HCT116 (cell line): Measurements from ENCODE around the gene ASCC1. TPM values are rescaled to one million over a fixed set of nuclear protein-coding genes. Genes with fewer than 3 reads are reported as not detected.

Experiments used
- ATAC-seq: fragments of 200-7000 bp; cut with Tn5 transposase; 2 replicates; pipeline ENCODE4 v1.9.1; 2020; ENCODE audit warnings: mild to moderate bottlenecking, moderate library complexity
- BruUV-seq: library from RNA; stranded (reverse); fragments of 400-500 nt; replicated peaks from 2 replicates; lab custom pipeline; 2021; lab: Mats Ljungman, UMichigan
- CTCF ChIA-PET: fragments of 300-600 bp; sonication (Branson Sonifier 250); formaldehyde crosslinking; loops from one replicate; lab custom pipeline; 2021; ENCODE audit warnings: antibody characterized with exemption; lab: Charles Lee
- POLR2A ChIA-PET: fragments of 300-600, 350-600 bp; sonication (Branson Sonifier 250); formaldehyde crosslinking; loops from one replicate; lab custom pipeline; 2021; ENCODE audit warnings: antibody characterized with exemption; lab: Charles Lee
- RAD21 ChIA-PET, 2 experiments: fragments of 300-600 bp; sonication (Branson Sonifier 250); formaldehyde crosslinking; loops; one replicate each; lab custom pipeline; 2023; ENCODE audit warnings: low total read pairs in 2 of 2; ENCODE audit not compliant: uncharacterized antibody in 2 of 2, unreplicated experiment in 2 of 2, low non-redundant PET in 1 of 2; lab: Charles Lee
- DNase-seq: peaks from one replicate; pipeline ENCODE4 v3.0.0-alpha.2; 2010; ENCODE audit warnings: low read depth, low spot score
- H2AFZ ChIP-seq: fragments of 200-600 bp; shearing (Covaris generic), sonication (generic); 2 replicates; pipeline ENCODE4 v1.6.1; 2017; ENCODE audit warnings: low read depth, mixed run types, mixed read lengths, antibody characterized with exemption, low read length; ENCODE audit not compliant: poor library complexity, severe bottlenecking
- H3K27ac ChIP-seq: 2 replicates; pipeline ENCODE4 v1.5.1; 2012; ENCODE audit warnings: low read depth, low read length
- H3K27me3 ChIP-seq: fragments of 200-600 bp; sonication (generic); 2 replicates; pipeline ENCODE4 v1.6.1; 2016; ENCODE audit warnings: mixed run types, low read length, mixed read lengths; ENCODE audit not compliant: insufficient read depth
- H3K36me3 ChIP-seq, 2 experiments: fragments of 200-500 bp in 1 of 2; fragments of 200-600 bp in 1 of 2; sonication (Bioruptor generic) in 1 of 2; sonication (generic) in 1 of 2; 2 replicates each; pipeline versions ENCODE4 v1.5.1 to v1.6.1; 2014 to 2016; ENCODE audit warnings: low read length in 2 of 2, inconsistent platforms in 1 of 2, mixed read lengths in 1 of 2, mixed run types in 1 of 2; ENCODE audit not compliant: insufficient read depth in 2 of 2, control insufficient read depth in 1 of 2
- H3K4me1 ChIP-seq, 2 experiments: fragments of 200-600 bp in 1 of 2; sonication (generic) in 1 of 2; 2 replicates each; pipeline versions ENCODE4 v1.5.1 to v1.6.1; 2012 to 2017; ENCODE audit warnings: low read length in 2 of 2, inconsistent platforms in 1 of 2, mild to moderate bottlenecking in 1 of 2, mixed read lengths in 1 of 2, mixed run types in 1 of 2, moderate library complexity in 1 of 2; ENCODE audit not compliant: insufficient read depth in 2 of 2, control insufficient read depth in 1 of 2
- H3K4me2 ChIP-seq: fragments of 200-600 bp; sonication (generic); 2 replicates; pipeline ENCODE4 v1.6.1; 2017; ENCODE audit warnings: mixed run types, low read length, mixed read lengths
- H3K4me3 ChIP-seq, 2 experiments: fragments of 200-600 bp in 1 of 2; sonication (generic) in 1 of 2; replicated peaks in 1 of 2; 2 replicates each; pipeline ENCODE4 v1.5.1; 2011 to 2016; ENCODE audit warnings: low read length in 2 of 2, control low read depth in 1 of 2, low read depth in 1 of 2, mild to moderate bottlenecking in 1 of 2, mixed read lengths in 1 of 2, mixed run types in 1 of 2
- H3K79me2 ChIP-seq: fragments of 200-600 bp; sonication (generic); 2 replicates; pipeline ENCODE4 v1.6.1; 2017; ENCODE audit warnings: mild to moderate bottlenecking, mixed run types, low read length, moderate library complexity, mixed read lengths; ENCODE audit not compliant: insufficient read depth
- H3K9ac ChIP-seq: fragments of 200-600 bp; sonication (generic); 2 replicates; pipeline ENCODE4 v1.6.1; 2016; ENCODE audit warnings: low read length, mixed read lengths
- H3K9me2 ChIP-seq: fragments of 200-600 bp; sonication (generic), shearing (Covaris generic); 2 replicates; pipeline ENCODE4 v1.6.1; 2017; ENCODE audit warnings: mixed run types, mild to moderate bottlenecking, moderate library complexity; ENCODE audit not compliant: insufficient read depth
- H3K9me3 ChIP-seq, 2 experiments: fragments of 200-500 bp in 1 of 2; fragments of 200-600 bp in 1 of 2; sonication (Bioruptor generic) in 1 of 2; sonication (generic) in 1 of 2; 2 replicates each; pipeline ENCODE4 v1.6.1; 2014 to 2017; ENCODE audit warnings: low read length in 2 of 2, mixed read lengths in 2 of 2, inconsistent platforms in 1 of 2, low read depth in 1 of 2, mild to moderate bottlenecking in 1 of 2, mixed run types in 1 of 2, moderate library complexity in 1 of 2; ENCODE audit not compliant: control insufficient read depth in 1 of 2, insufficient read depth in 1 of 2
- H4K20me1 ChIP-seq: fragments of 200-600 bp; sonication (generic), shearing (Covaris generic); 2 replicates; pipeline ENCODE4 v1.6.1; 2017; ENCODE audit warnings: mixed run types, mild to moderate bottlenecking, moderate library complexity; ENCODE audit not compliant: insufficient read depth
- ATF3 ChIP-seq: IDR thresholded peaks from 2 replicates; pipeline ENCODE4 v1.6.1; 2012
- CBX3 ChIP-seq: IDR thresholded peaks from 2 replicates; pipeline ENCODE4 v1.6.1; 2012; ENCODE audit warnings: low read depth
- CTCF ChIP-seq, 3 experiments: fragments of 200-600 bp in 1 of 3; sonication (generic) in 1 of 3; IDR thresholded peaks in 2 of 3; conservative IDR thresholded peaks in 1 of 3; 2 replicates each; pipeline ENCODE4 v1.5.1; 2012 to 2017; ENCODE audit warnings: low read depth in 2 of 3, low read length in 2 of 3, antibody characterized with exemption in 1 of 3, borderline replicate concordance in 1 of 3, control low read depth in 1 of 3, mild to moderate bottlenecking in 1 of 3, mixed read lengths in 1 of 3, mixed run types in 1 of 3, moderate library complexity in 1 of 3; ENCODE audit not compliant: insufficient read depth in 1 of 3
- EGR1 ChIP-seq: IDR thresholded peaks from 2 replicates; pipeline ENCODE4 v1.6.1; 2012; ENCODE audit warnings: low read depth
- EZH2 ChIP-seq: fragments of 200-600 bp; sonication (generic); IDR thresholded peaks from 2 replicates; pipeline ENCODE4 v1.6.1; 2017; ENCODE audit warnings: antibody characterized with exemption, mixed run types
- EZH2phosphoT487 ChIP-seq: fragments of 200-600 bp; IDR thresholded peaks from 2 replicates; pipeline ENCODE4 v1.6.1; 2018; ENCODE audit warnings: antibody characterized with exemption, borderline replicate concordance
- FOSL1 ChIP-seq: IDR thresholded peaks from 2 replicates; pipeline ENCODE4 v1.6.1; 2012; ENCODE audit warnings: low read depth
- JUND ChIP-seq: IDR thresholded peaks from 2 replicates; pipeline ENCODE4 v1.6.1; 2012
- MAX ChIP-seq: IDR thresholded peaks from 2 replicates; pipeline ENCODE4 v1.6.1; 2012
- POLR2A ChIP-seq: IDR thresholded peaks from 2 replicates; pipeline ENCODE4 v1.7.0; 2011; ENCODE audit warnings: borderline replicate concordance; ENCODE audit not compliant: insufficient read depth, insufficient read length; ENCODE audit errors: extremely low read depth
- POLR2AphosphoS5 ChIP-seq: IDR thresholded peaks from 2 replicates; pipeline ENCODE4 v1.6.1; 2011; ENCODE audit warnings: mild to moderate bottlenecking, low read depth, low read length, moderate library complexity
- RAD21 ChIP-seq: IDR thresholded peaks from 2 replicates; pipeline ENCODE4 v1.6.1; 2012; ENCODE audit warnings: low read depth, mild to moderate bottlenecking
- REST ChIP-seq: IDR thresholded peaks from 2 replicates; pipeline ENCODE4 v1.6.1; 2012; ENCODE audit warnings: low read depth
- TCF7L2 ChIP-seq: IDR thresholded peaks from 2 replicates; pipeline ENCODE4 v1.7.0; 2011; ENCODE audit warnings: borderline replicate concordance, inconsistent platforms; ENCODE audit not compliant: insufficient read depth, insufficient read length; ENCODE audit errors: extremely low read depth
- YY1 ChIP-seq: IDR thresholded peaks from 2 replicates; pipeline ENCODE4 v1.6.1; 2011; ENCODE audit warnings: low read length, low read depth, moderate library complexity, mild to moderate bottlenecking; ENCODE audit not compliant: insufficient replicate concordance; ENCODE audit errors: extremely low read depth
- ZBTB33 ChIP-seq: IDR thresholded peaks from 2 replicates; pipeline ENCODE4 v1.6.1; 2011; ENCODE audit warnings: mild to moderate bottlenecking, low read length, moderate library complexity; ENCODE audit not compliant: insufficient replicate concordance; ENCODE audit errors: extremely low read depth
- intact Hi-C: fragments of 100-400 bp; cut with micrococcal nuclease; formaldehyde crosslinking; loops from 2 replicates; pipeline ENCODE4 v1.10.0; 2022
- total RNA-seq: library from RNA; stranded (reverse); gene quantifications from one replicate; pipeline ENCODE4 v1.2.1, GENCODE V29; 2021; ENCODE audit not compliant: unreplicated experiment

ASCC1 gene
- total RNA-seq, 1 experiment from 2014 or later, result 34.5 TPM

GRCh38 chr10:72059843-72060822, 155.9 kb downstream of the ASCC1 start:
- TF ChIP-seq CBX3, result no peak
- TF ChIP-seq MAX, result no peak
- no peak for TF ChIP-seq YY1
- TF ChIP-seq ZBTB33, result no peak
- no peak for TF ChIP-seq EZH2
- no peak for TF ChIP-seq EZH2phosphoT487
- TF ChIP-seq POLR2A, result no peak
- TF ChIP-seq RAD21, result no peak
- TF ChIP-seq POLR2AphosphoS5, result no peak
- no peak for TF ChIP-seq FOSL1
- no peak for TF ChIP-seq EGR1
- no peak for TF ChIP-seq TCF7L2
- TF ChIP-seq JUND, result no peak
- no peak for TF ChIP-seq CTCF (IDR thresholded peaks at IDR 0.05 in 2 of 3, conservative IDR thresholded peaks at IDR 0.05 in 1 of 3; ENCODE audit: borderline replicate concordance in 1 of 3, insufficient read depth in 1 of 3, low read depth in 2 of 3, low read length in 2 of 3)
- no peak for TF ChIP-seq REST
- no peak for TF ChIP-seq ATF3
- TF ChIP-seq, all 23 proteins: peak for 0
- Histone ChIP-seq H3K4me2 (no peak overlapping the region), H4K20me1 (no peaks in the 10 kb centered on the region), H3K4me1 (peaks cover 4 to 10% of the 10 kb centered on the region in 2 experiments; a peak in 2 of 4 replicates), H3K27me3 (no peaks in the 10 kb centered on the region), H3K27ac (no peak overlapping the region), H3K9me3 (no peaks in the 10 kb centered on the region), H3K9me2 (no peaks in the 10 kb centered on the region), H3K36me3 (no peaks in the 10 kb centered on the region), H3K79me2 (no peaks in the 10 kb centered on the region), H2AFZ (no peak overlapping the region), H3K4me3 (no peak overlapping the region), H3K9ac (no peak overlapping the region)
- ChIA-PET RAD21 (no interaction called here), CTCF (interaction anchor here (1.4 to 3.0 kb wide), 2 partner anchors 11 to 12 kb away, joined by 5 to 16 read pairs; no protein-coding TSS in a partner anchor), POLR2A (no interaction called here)
- intact Hi-C loops, result no loop called here
- DNase-seq (no peak), ATAC-seq (no peak)
- BruUV-seq, result no TSS peak
